ENCODE measurements around the gene DOK6. TPM values are rescaled to one million over a fixed set of nuclear protein-coding genes. Genes with fewer than 3 reads are reported as not detected.
A peak's percentile ranks its signal among the peaks of the same experiment; 100 is the strongest.

The DOK6 gene
- total and polyA plus RNA-seq, 2 experiments from 2014 or later, result 0.29 to 0.42 TPM

DNA sequence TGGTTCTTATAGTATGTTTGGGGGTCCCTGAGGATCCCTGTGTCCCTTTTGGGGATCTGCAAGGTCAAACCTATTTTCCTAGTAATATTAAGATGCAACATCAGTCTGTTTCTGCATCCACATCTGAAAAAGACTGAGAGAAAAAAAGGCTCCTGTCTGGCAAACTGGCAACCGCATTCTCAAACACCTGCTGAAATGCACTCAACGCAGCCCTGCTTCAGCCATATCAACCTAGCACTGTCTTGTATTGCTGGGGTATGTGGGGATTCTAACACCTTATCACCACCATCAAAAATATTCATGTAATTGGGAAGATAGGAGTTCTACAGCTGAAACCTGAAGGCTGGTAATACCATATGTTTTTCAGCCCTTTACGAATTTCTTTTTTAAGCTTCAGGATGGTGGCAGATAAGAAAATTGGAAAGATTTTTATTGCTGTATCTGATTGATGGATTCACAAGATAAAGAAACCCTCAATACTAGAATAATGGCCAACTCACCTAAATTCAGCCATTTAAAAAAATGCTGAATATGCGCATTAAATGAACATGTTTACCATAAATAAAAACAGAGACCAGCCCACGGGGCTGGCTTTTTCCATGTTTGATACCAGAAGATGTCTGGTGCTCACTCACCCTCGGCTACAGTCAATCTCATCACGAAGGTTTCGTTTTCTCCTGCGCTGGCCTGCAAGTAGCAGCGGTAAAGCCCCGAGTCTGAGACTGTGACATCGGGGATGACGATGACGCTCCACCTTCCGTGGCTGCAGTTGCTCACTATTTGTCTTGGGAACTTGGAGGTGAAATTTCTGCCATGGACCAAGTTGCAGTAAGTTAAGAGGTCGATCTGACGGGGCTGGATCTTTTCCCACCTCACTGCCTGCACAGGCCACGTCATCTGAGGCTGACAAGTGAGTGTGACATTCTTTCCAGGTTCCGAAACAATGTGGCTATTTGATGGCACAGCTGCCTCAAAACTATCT is 494.7 kb downstream of the DOK6 start:
- H3K36me3 ChIP-seq (ENCODE audit: insufficient read depth), result no peaks in the 10 kb centered on the region
- H3K4me1 Mint-ChIP-seq, result peaks cover 14% of the 10 kb centered on the region
- no peaks in the 10 kb centered on the region for H3F3A ChIP-seq (replicated peaks; ENCODE audit: low read depth)
- H3K27ac Mint-ChIP-seq, result no peak overlapping the region
- H4K20me1 ChIP-seq (replicated peaks; ENCODE audit: insufficient read depth), result no peaks in the 10 kb centered on the region
- H3K27me3 Mint-ChIP-seq (ENCODE audit: insufficient read depth, low read depth, poor library complexity), result no peaks in the 10 kb centered on the region
- H2AFZ ChIP-seq, result peak overlapping the region; percentile 52; the same call in 1 of the 2 replicates
- H3K9me2 ChIP-seq (ENCODE audit: insufficient read depth), result no peaks in the 10 kb centered on the region
- no peaks in the 10 kb centered on the region for H3K27me3 ChIP-seq (ENCODE audit: insufficient read depth)
- no peak for DNase-seq (ENCODE audit: low spot score)
- no peak overlapping the region for H3K4me2 ChIP-seq
- peaks cover 8% of the 10 kb centered on the region; the same call in 2 of the 3 replicates for H3K9me3 Mint-ChIP-seq
- peaks cover 2% of the 10 kb centered on the region; the same call in 2 of the 3 replicates for H3K36me3 Mint-ChIP-seq (ENCODE audit: low read depth)
- H3K27ac ChIP-seq (ENCODE audit: low read depth), result no peak overlapping the region
- ATAC-seq, result no peak
- no peak overlapping the region for H3K4me3 ChIP-seq
- no peak overlapping the region for H3K4me3 Mint-ChIP-seq
- no peaks in the 10 kb centered on the region for H3K79me2 ChIP-seq (replicated peaks; ENCODE audit: insufficient read depth)
- no peak for TF ChIP-seq EZH2 (IDR thresholded peaks at IDR 0.05; ENCODE audit: low read depth, unreplicated experiment)
- H3K4me1 ChIP-seq (ENCODE audit: insufficient read depth), result no peaks in the 10 kb centered on the region

DNA sequence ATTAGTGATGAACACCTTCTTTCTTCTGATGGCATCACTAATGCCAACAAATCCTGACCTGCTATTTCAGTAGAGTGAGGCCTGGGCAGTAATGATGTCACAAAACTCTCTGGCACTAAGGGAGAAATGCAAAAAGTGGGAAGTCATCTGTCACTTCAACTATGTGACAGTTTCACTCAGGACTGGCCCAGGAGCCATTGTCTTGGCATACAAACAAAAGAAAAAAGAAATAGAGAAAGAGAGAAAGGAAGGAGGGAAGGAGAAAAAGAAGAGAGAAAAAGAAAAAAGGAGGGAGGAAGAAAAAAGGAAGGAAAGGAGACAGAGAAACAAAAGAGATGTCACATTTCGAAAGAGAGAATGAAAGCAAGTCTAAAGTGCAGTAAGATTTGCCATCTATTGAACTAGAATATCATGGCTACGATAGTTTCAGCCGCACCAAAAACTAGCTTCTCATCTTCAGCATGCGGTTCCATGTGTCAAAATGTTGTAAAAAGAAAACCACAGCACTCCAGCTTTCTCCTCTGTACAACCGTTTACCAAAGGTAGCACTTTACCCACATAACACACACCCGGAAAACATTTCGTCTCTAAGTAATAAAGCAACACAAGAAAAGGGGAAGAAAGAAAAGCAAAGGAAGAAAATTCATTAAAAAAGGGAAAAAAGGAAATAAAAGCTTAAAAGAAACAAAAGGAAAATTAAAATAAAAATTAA is 496.9 kb downstream of the DOK6 start:
- Mint-ChIP-seq H3K27ac (no peak overlapping the region), H3K4me3 (no peak overlapping the region), H3K9me3 (peaks cover 8% of the 10 kb centered on the region; the same call in 2 of the 3 replicates), H3K27me3 (ENCODE audit: insufficient read depth, low read depth, poor library complexity) (no peaks in the 10 kb centered on the region), H3K4me1 (peaks cover 14% of the 10 kb centered on the region), H3K36me3 (ENCODE audit: low read depth) (peaks cover 2% of the 10 kb centered on the region; the same call in 2 of the 3 replicates)
- DNase-seq (ENCODE audit: low spot score) (no peak), ATAC-seq (no peak)
- Histone ChIP-seq H4K20me1 (replicated peaks; ENCODE audit: insufficient read depth) (no peaks in the 10 kb centered on the region), H3K36me3 (ENCODE audit: insufficient read depth) (no peaks in the 10 kb centered on the region), H3K9me2 (ENCODE audit: insufficient read depth) (no peaks in the 10 kb centered on the region), H3K4me3 (no peak overlapping the region), H3K4me2 (no peak overlapping the region), H3K27ac (ENCODE audit: low read depth) (no peak overlapping the region), H3K4me1 (ENCODE audit: insufficient read depth) (no peaks in the 10 kb centered on the region), H3F3A (replicated peaks; ENCODE audit: low read depth) (no peaks in the 10 kb centered on the region), H3K79me2 (replicated peaks; ENCODE audit: insufficient read depth) (no peaks in the 10 kb centered on the region), H2AFZ (peak overlapping the region; percentile 94; the same call in 1 of the 2 replicates), H3K27me3 (ENCODE audit: insufficient read depth) (no peaks in the 10 kb centered on the region)
- TF ChIP-seq EZH2phosphoT487 (IDR thresholded peaks at IDR 0.05; ENCODE audit: unreplicated experiment), result no peak
- TF ChIP-seq, protein P1, sequence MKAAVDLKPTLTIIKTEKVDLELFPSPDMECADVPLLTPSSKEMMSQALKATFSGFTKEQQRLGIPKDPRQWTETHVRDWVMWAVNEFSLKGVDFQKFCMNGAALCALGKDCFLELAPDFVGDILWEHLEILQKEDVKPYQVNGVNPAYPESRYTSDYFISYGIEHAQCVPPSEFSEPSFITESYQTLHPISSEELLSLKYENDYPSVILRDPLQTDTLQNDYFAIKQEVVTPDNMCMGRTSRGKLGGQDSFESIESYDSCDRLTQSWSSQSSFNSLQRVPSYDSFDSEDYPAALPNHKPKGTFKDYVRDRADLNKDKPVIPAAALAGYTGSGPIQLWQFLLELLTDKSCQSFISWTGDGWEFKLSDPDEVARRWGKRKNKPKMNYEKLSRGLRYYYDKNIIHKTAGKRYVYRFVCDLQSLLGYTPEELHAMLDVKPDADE (IDR thresholded peaks at IDR 0.05), result no peak
- TF ChIP-seq STAT1 (IDR thresholded peaks at IDR 0.05; ENCODE audit: unreplicated experiment), result no peak
- no peak for TF ChIP-seq ZNF114 (CRISPR knock-in tag; IDR thresholded peaks at IDR 0.05)
- TF ChIP-seq, protein P2, sequence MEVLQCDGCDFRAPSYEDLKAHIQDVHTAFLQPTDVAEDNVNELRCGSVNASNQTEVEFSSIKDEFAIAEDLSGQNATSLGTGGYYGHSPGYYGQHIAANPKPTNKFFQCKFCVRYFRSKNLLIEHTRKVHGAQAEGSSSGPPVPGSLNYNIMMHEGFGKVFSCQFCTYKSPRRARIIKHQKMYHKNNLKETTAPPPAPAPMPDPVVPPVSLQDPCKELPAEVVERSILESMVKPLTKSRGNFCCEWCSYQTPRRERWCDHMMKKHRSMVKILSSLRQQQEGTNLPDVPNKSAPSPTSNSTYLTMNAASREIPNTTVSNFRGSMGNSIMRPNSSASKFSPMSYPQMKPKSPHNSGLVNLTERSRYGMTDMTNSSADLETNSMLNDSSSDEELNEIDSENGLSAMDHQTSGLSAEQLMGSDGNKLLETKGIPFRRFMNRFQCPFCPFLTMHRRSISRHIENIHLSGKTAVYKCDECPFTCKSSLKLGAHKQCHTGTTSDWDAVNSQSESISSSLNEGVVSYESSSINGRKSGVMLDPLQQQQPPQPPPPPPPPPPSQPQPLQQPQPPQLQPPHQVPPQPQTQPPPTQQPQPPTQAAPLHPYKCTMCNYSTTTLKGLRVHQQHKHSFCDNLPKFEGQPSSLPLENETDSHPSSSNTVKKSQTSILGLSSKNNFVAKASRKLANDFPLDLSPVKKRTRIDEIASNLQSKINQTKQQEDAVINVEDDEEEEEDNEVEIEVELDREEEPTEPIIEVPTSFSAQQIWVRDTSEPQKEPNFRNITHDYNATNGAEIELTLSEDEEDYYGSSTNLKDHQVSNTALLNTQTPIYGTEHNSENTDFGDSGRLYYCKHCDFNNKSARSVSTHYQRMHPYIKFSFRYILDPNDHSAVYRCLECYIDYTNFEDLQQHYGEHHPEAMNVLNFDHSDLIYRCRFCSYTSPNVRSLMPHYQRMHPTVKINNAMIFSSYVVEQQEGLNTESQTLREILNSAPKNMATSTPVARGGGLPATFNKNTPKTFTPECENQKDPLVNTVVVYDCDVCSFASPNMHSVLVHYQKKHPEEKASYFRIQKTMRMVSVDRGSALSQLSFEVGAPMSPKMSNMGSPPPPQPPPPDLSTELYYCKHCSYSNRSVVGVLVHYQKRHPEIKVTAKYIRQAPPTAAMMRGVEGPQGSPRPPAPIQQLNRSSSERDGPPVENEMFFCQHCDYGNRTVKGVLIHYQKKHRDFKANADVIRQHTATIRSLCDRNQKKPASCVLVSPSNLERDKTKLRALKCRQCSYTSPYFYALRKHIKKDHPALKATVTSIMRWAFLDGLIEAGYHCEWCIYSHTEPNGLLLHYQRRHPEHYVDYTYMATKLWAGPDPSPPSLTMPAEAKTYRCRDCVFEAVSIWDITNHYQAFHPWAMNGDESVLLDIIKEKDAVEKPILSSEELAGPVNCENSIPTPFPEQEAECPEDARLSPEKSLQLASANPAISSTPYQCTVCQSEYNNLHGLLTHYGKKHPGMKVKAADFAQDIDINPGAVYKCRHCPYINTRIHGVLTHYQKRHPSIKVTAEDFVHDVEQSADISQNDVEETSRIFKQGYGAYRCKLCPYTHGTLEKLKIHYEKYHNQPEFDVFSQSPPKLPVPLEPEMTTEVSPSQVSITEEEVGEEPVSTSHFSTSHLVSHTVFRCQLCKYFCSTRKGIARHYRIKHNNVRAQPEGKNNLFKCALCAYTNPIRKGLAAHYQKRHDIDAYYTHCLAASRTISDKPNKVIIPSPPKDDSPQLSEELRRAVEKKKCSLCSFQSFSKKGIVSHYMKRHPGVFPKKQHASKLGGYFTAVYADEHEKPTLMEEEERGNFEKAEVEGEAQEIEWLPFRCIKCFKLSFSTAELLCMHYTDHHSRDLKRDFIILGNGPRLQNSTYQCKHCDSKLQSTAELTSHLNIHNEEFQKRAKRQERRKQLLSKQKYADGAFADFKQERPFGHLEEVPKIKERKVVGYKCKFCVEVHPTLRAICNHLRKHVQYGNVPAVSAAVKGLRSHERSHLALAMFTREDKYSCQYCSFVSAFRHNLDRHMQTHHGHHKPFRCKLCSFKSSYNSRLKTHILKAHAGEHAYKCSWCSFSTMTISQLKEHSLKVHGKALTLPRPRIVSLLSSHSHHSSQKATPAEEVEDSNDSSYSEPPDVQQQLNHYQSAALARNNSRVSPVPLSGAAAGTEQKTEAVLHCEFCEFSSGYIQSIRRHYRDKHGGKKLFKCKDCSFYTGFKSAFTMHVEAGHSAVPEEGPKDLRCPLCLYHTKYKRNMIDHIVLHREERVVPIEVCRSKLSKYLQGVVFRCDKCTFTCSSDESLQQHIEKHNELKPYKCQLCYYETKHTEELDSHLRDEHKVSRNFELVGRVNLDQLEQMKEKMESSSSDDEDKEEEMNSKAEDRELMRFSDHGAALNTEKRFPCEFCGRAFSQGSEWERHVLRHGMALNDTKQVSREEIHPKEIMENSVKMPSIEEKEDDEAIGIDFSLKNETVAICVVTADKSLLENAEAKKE (CRISPR knock-in tag; IDR thresholded peaks at IDR 0.05), result no peak
- TF ChIP-seq CREB1 (CRISPR knock-in tag; IDR thresholded peaks at IDR 0.05; ENCODE audit: low read depth), result no peak
- TF ChIP-seq EZH2 (IDR thresholded peaks at IDR 0.05; ENCODE audit: low read depth, unreplicated experiment), result no peak
- no peak for TF ChIP-seq JUNB (IDR thresholded peaks at IDR 0.05; ENCODE audit: unreplicated experiment)
- TF ChIP-seq ZNF331 (CRISPR knock-in tag; IDR thresholded peaks at IDR 0.05; ENCODE audit: low read depth), result no peak
